Loucy (cell line): ENCODE results near the gene RNF212B.

Experiments used
- H2AFZ ChIP-seq: fragments of 200-600 bp; sonication (generic); 2 replicates; pipeline ENCODE4 v1.6.0; 2016; ENCODE audit warnings: antibody characterized with exemption, mild to moderate bottlenecking, low read length, moderate library complexity
- H3F3A ChIP-seq: fragments of 200-600 bp; 2 replicates; pipeline ENCODE4 v1.6.0; 2016; ENCODE audit warnings: antibody characterized with exemption, low read depth, mild to moderate bottlenecking
- H3K27me3 ChIP-seq: fragments of 200-600 bp; sonication (generic); 2 replicates; pipeline ENCODE4 v1.6.1; 2014; ENCODE audit warnings: low read length, mild to moderate bottlenecking; ENCODE audit not compliant: insufficient read depth, poor library complexity, severe bottlenecking
- H3K36me3 ChIP-seq: fragments of 200-600 bp; sonication (generic); 2 replicates; pipeline ENCODE4 v1.6.1; 2016; ENCODE audit warnings: low read length; ENCODE audit not compliant: insufficient read depth
- H3K4me1 ChIP-seq: fragments of 200-600 bp; sonication (generic); 2 replicates; pipeline ENCODE4 v1.5.1; 2014; ENCODE audit warnings: low read length, mild to moderate bottlenecking; ENCODE audit not compliant: insufficient read depth, poor library complexity, severe bottlenecking
- H3K4me2 ChIP-seq: fragments of 200-600 bp; sonication (generic); 2 replicates; pipeline ENCODE4 v1.6.0; 2014; ENCODE audit warnings: antibody characterized with exemption, low read length, low read depth, mild to moderate bottlenecking; ENCODE audit not compliant: poor library complexity, severe bottlenecking
- H3K4me3 ChIP-seq: fragments of 200-600 bp; sonication (generic); 2 replicates; pipeline ENCODE4 v1.5.1; 2014; ENCODE audit warnings: low read length, mild to moderate bottlenecking, mixed read lengths; ENCODE audit not compliant: poor library complexity, severe bottlenecking
- H3K79me2 ChIP-seq: fragments of 200-600 bp; sonication (generic); 2 replicates; pipeline ENCODE4 v1.6.1; 2014; ENCODE audit warnings: low read length; ENCODE audit not compliant: insufficient read depth
- H3K9ac ChIP-seq: fragments of 200-600 bp; sonication (generic); 2 replicates; pipeline ENCODE4 v1.6.0; 2014; ENCODE audit warnings: mild to moderate bottlenecking, low read depth, low read length, moderate library complexity; ENCODE audit not compliant: poor library complexity, severe bottlenecking
- H3K9me2 ChIP-seq: fragments of 200-600 bp; sonication (generic); replicated peaks from 2 replicates; pipeline ENCODE4 v1.6.1; 2016; ENCODE audit warnings: low read depth, low read length, mixed read lengths
- H3K9me3 ChIP-seq: fragments of 200-600 bp; sonication (generic); 2 replicates; pipeline ENCODE4 v1.6.1; 2014; ENCODE audit warnings: mild to moderate bottlenecking, antibody characterized with exemption, low read length, low read depth; ENCODE audit not compliant: insufficient read depth
- H4K20me1 ChIP-seq: fragments of 200-600 bp; sonication (generic); 2 replicates; pipeline ENCODE4 v1.6.0; 2014; ENCODE audit warnings: antibody characterized with exemption, low read length, mild to moderate bottlenecking; ENCODE audit not compliant: insufficient read depth, poor library complexity, severe bottlenecking
- EZH2phosphoT487 ChIP-seq: fragments of 200-600 bp; IDR thresholded peaks from 2 replicates; pipeline ENCODE4 v1.6.1; 2018; ENCODE audit warnings: antibody characterized with exemption, mild to moderate bottlenecking, moderate library complexity, borderline replicate concordance
- TF ChIP-seq, protein P1 (sequence below): fragments of 200-600 bp; sonication (generic); conservative IDR thresholded peaks from 2 replicates; pipeline ENCODE4 v1.5.1; 2014; ENCODE audit warnings: mild to moderate bottlenecking, antibody characterized with exemption, low read length

The RNF212B gene

DNA sequence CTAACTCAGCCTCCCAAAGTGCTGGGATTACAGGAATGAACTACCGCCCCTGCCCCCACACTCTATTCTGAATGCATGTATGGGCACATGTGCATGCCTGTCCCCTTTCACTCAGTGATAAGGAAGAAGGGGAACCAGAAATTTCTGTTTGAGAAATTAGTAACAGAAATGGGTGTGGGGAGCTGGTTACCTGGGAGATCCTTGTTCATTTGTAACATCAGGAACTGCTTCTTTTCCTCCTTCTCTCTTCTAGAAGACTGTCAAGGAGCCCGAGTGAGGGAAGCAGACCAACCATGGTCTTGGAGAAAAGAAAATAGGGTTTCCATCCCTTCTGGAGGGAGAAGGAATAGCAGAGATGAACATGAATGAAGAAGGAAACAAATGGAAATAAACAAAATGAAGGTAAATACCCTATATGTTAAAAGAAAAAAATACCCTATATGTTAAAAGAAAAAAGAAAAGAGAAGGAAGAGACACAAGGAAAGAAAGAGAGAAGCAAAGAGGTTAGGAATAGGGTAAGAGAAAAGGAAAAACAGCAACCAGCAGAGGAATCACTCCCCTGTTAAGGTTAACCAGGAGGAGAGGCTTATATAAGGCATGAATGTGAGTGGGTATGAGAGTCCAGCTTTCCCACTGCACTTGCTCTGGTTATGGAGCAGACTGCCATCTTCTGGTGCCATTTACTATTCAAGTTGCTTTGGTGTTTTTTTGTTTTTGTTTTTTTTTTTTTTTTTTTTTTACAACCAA is 61.6 kb downstream of the RNF212B start:
- H3K4me1 ChIP-seq: peaks cover 18% of the 10 kb centered on the region
- no peak overlapping the region for H2AFZ ChIP-seq
- peak overlapping the region; percentile 94 for H3K4me3 ChIP-seq
- no peaks in the 10 kb centered on the region for H3K9me2 ChIP-seq
- peak overlapping the region; percentile 98 for H3K4me2 ChIP-seq
- no peaks in the 10 kb centered on the region for H3K27me3 ChIP-seq
- peaks cover 10% of the 10 kb centered on the region for H4K20me1 ChIP-seq
- no peaks in the 10 kb centered on the region for H3F3A ChIP-seq
- no peak for TF ChIP-seq EZH2phosphoT487
- TF ChIP-seq, protein P1, sequence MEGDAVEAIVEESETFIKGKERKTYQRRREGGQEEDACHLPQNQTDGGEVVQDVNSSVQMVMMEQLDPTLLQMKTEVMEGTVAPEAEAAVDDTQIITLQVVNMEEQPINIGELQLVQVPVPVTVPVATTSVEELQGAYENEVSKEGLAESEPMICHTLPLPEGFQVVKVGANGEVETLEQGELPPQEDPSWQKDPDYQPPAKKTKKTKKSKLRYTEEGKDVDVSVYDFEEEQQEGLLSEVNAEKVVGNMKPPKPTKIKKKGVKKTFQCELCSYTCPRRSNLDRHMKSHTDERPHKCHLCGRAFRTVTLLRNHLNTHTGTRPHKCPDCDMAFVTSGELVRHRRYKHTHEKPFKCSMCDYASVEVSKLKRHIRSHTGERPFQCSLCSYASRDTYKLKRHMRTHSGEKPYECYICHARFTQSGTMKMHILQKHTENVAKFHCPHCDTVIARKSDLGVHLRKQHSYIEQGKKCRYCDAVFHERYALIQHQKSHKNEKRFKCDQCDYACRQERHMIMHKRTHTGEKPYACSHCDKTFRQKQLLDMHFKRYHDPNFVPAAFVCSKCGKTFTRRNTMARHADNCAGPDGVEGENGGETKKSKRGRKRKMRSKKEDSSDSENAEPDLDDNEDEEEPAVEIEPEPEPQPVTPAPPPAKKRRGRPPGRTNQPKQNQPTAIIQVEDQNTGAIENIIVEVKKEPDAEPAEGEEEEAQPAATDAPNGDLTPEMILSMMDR: peak; percentile 48
- no peaks in the 10 kb centered on the region for H3K9me3 ChIP-seq
- H3K36me3 ChIP-seq: peaks cover 13% of the 10 kb centered on the region; the same call in 1 of the 2 replicates
- H3K79me2 ChIP-seq: peaks cover 28% of the 10 kb centered on the region
- H3K9ac ChIP-seq: peak overlapping the region; percentile 97

DNA sequence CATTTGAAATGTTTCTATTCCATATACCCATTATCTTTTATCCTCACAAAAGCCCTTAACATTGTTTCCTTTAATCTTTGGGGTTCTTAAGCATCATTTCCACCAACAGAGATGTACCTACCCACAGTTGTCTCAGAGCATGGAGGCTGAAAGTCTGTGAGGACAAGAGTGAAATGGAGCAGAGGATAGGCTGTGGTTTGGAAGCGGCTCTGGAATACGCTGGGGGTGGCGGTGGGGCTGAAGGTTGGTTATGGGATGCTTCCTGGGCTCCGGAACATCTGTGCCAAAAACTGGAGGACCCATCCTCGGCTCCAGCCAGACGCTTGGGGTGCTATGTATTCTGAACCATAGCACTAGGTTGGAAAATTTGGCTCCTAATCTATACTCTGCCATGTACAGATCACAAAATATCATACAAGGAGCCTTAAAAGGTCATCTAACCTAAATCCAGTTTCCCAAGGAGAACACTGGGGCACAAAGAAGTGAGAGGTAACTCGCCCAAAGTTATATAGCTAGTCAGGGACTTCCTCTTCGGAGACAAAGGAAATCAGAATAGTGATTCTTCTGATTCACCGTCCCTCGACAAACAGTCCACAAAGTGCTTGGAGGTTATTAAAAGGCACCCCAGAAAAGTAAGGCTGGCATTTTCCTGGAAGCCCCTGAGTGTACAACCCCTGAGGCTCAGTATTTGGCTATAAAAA is 62.4 kb downstream of the RNF212B start:
- H3K9ac ChIP-seq: peak overlapping the region; percentile 97
- H2AFZ ChIP-seq: no peak overlapping the region
- no peaks in the 10 kb centered on the region for H3F3A ChIP-seq
- H3K27me3 ChIP-seq: no peaks in the 10 kb centered on the region
- H3K4me3 ChIP-seq: peak overlapping the region; percentile 94
- peaks cover 28% of the 10 kb centered on the region for H3K79me2 ChIP-seq
- no peak for TF ChIP-seq EZH2phosphoT487
- TF ChIP-seq, protein P1: peak; percentile 19; the same call in 1 of the 2 replicates
- H3K9me3 ChIP-seq: no peaks in the 10 kb centered on the region
- H3K4me2 ChIP-seq: peak overlapping the region; percentile 98
- peaks cover 10% of the 10 kb centered on the region for H4K20me1 ChIP-seq
- H3K36me3 ChIP-seq: peaks cover 13% of the 10 kb centered on the region; the same call in 1 of the 2 replicates
- H3K9me2 ChIP-seq: no peaks in the 10 kb centered on the region
- peaks cover 18% of the 10 kb centered on the region for H3K4me1 ChIP-seq

DNA sequence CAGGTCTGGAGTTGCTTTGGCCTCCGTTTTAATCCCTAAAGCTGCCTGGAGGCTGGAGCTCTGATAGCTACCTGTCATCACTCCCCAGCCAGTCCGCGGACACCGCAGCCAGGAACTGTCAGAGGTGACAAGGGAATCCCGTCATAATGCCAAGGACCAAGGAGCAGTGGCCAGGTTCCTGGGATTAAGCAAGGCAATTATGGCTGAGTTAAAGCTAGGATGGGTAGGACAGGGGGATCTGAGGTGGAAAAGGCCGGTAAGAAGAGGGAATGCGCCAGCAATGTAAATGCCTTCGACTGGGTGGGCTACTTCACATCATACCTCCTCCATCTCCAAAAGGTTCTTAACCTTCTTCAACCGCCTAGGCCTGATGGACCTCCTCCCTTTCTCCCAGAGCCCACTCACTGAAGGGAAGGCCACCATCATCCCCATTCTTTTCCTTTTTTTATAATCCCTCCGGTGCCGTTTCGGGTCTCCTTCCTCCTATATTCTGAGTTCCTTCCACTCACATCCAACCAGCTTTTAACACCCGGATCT is 63.0 kb downstream of the RNF212B start:
- no peaks in the 10 kb centered on the region for H3K9me3 ChIP-seq
- TF ChIP-seq, protein P1: no peak
- no peak for TF ChIP-seq EZH2phosphoT487
- H2AFZ ChIP-seq: peak overlapping the region; percentile 51
- H3K79me2 ChIP-seq: peaks cover 32% of the 10 kb centered on the region
- peak overlapping the region; percentile 97 for H3K9ac ChIP-seq
- H3K9me2 ChIP-seq: no peaks in the 10 kb centered on the region
- H3K27me3 ChIP-seq: no peaks in the 10 kb centered on the region
- peak overlapping the region; percentile 94 for H3K4me3 ChIP-seq
- peaks cover 13% of the 10 kb centered on the region; the same call in 1 of the 2 replicates for H3K36me3 ChIP-seq
- peaks cover 18% of the 10 kb centered on the region for H3K4me1 ChIP-seq
- H3K4me2 ChIP-seq: peak overlapping the region; percentile 98
- no peaks in the 10 kb centered on the region for H3F3A ChIP-seq
- peaks cover 10% of the 10 kb centered on the region for H4K20me1 ChIP-seq
